Astrocyte of the spinal cord (primary cell): ENCODE measurements around the gene FOXO3.

Experiments
- DNase-seq: peaks from one replicate; pipeline ENCODE4 v3.0.0; 2011; ENCODE audit warnings: low read depth, low spot score
- H3K4me3 ChIP-seq: 2 replicates; pipeline ENCODE4 v1.5.1; 2011; ENCODE audit warnings: low read depth, mild to moderate bottlenecking, low read length, moderate library complexity
- in situ Hi-C: cut with HindIII; loops from 2 replicates; pipeline ENCODE4 v1.10.0; 2017; ENCODE audit warnings: low sequenced_read_pairs
- TF ChIP-seq, protein P1 (sequence below): IDR thresholded peaks from 2 replicates; pipeline ENCODE4 v1.5.1; 2012; ENCODE audit warnings: low read depth, mild to moderate bottlenecking, low read length, inconsistent platforms

FOXO3 gene

DNA sequence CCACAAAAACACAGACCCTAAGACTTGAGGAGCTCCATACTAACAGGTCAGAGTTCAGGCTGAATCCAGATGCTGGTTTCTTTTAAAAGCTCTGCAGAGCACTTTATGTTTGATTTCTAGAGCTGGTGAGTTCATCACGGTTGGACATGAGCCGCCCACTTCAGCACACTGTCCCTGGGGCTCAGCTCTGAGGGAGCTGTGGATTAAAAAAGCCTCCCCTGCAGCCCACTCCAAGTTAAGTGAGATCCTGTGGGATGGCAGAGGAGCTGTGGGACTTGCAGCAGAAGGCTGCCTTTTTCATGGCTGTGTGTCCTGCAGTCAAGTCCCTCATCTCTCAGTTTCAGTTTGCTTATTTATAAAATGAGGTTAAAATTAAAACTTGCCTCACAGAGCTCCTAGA, 110.5 kb downstream of the FOXO3 start:
- TF ChIP-seq, protein P1, sequence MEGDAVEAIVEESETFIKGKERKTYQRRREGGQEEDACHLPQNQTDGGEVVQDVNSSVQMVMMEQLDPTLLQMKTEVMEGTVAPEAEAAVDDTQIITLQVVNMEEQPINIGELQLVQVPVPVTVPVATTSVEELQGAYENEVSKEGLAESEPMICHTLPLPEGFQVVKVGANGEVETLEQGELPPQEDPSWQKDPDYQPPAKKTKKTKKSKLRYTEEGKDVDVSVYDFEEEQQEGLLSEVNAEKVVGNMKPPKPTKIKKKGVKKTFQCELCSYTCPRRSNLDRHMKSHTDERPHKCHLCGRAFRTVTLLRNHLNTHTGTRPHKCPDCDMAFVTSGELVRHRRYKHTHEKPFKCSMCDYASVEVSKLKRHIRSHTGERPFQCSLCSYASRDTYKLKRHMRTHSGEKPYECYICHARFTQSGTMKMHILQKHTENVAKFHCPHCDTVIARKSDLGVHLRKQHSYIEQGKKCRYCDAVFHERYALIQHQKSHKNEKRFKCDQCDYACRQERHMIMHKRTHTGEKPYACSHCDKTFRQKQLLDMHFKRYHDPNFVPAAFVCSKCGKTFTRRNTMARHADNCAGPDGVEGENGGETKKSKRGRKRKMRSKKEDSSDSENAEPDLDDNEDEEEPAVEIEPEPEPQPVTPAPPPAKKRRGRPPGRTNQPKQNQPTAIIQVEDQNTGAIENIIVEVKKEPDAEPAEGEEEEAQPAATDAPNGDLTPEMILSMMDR = no peak
- DNase-seq = no peak
- in situ Hi-C loops = no loop called here
- no peak overlapping the region for H3K4me3 ChIP-seq

DNA sequence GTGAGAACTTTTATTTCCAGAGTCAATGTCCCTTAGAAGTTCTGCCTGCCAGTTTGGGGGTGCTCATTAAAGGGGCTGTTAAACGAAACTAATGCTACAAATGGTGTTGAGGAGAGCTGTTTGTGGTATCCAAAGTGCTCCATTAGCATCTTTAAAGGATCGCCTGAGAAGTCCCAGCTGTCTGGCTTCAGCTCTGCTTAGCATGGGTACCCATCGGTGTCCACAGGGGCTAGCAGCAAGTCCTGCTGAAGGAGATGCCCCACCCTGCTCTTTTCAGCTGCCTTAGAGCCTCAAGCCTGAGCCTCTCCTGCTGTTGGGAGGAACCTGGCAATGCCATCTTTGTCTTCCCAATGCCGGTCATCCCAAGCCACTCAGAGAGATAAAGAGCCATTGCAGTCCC, 111.1 kb downstream of the FOXO3 start:
- in situ Hi-C loops = no loop called here
- H3K4me3 ChIP-seq = no peak overlapping the region
- TF ChIP-seq, protein P1 = no peak
- DNase-seq = no peak

DNA sequence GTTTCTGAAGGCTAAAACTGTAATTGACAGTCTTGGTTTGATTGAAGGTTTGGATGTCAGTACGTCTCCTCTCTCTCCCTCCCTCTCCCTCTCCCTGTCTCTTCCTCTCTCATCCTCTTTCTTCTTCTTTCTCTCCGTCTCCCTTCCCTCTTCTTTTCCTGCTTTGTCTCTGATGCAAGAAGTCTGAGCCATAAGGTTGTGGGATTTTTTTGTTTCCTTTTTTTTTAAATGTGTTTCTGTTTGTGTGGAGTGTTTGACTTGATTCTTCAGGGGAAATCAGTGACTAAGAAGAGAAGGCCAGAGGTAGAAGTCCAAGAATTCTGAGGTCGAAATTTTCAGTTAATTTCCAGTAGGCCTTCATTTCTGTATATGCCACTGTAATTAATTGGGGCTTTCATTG, 111.9 kb downstream of the FOXO3 start:
- TF ChIP-seq, protein P1 = no peak
- in situ Hi-C loops = no loop called here
- DNase-seq = no peak
- H3K4me3 ChIP-seq = no peak overlapping the region

DNA sequence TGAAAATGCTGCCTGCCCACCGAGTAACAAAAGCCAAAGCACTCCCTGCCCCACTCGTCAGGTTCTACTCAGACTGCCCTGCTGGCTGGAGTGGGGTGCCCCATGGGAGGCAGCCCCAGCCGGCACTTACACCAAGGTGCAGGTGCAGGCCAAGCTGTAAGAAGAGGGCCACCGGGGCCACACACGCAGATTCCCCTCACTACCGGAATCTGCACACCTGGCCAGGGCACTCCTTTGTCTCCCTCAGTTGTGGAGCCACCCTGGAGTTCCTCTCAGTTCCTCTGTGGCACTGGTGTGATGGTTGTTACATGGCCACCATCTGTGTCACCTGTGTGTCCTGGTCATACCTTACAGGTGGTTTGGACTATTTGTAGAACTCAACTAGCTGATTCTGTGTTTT, 112.4 kb downstream of the FOXO3 start:
- TF ChIP-seq, protein P1 = no peak
- in situ Hi-C loops = no loop called here

DNA sequence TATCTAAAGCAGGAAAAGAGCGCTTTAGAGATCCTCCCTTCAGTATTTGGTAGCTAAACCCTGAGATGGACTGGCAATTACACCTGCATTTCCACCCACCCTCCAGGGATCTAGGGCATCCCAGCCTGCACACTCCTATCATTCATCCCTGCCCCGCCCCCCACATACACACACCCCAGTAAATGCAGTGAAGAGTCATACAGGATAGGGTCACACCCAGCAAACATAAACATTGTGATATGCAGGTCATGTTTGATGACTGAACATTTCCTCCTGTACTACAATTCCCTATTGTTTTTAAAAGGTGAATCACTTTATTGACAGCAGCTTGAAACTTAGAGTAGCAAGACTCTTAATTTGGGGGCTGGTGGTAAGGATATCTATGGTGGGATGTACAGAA, 112.9 kb downstream of the FOXO3 start:
- H3K4me3 ChIP-seq = no peak overlapping the region
- DNase-seq = no peak
- TF ChIP-seq, protein P1 = no peak
- in situ Hi-C loops = no loop called here

More for the DNA sequence above, 112.4 kb downstream of the FOXO3 start:
- no peak for DNase-seq
- H3K4me3 ChIP-seq = no peak overlapping the region

DNA sequence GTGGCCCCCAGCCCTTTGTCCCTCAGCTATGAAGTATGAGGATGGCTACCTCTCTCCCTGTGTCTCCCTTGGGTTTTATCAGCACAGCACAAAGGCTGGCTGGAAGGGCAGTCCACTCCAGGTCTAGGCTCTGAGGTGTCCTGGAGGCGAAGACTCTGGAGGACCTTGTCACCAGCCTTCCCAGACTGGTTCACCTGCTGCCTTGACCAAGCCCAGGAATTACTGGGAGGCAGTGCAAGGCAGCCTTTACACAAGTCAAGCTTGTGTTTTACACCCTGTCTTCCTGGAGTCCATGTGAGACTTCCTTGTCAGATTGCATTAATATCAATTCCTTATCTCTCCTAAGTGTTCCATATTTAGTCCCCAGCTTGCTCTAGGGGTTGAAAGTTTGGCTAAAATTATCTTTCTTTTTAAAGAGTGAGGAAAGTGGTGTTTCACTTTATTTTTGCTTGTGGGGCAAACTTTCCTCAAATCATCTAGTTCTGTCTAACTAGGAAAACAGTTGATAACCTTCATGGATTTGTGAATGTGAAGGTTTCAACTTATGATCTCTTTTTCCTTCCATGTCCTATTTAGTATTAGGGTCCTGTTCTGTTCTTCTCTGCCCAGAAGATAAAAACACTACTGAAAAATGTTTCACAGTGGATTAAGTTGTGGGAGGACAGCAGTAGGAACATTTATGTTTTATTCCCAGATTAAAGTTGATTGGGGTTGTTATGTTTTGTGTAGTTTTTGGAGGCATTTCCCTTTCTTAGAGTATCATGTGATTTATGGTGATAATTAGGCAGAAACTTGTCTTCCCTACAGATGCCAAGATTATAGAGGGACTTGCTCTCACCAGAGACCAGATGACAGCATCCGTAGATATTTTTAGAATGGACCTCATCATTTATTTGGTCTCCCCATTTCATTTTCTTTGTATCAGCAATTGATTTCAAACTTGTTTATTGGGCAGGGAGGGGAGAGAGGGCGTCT, 114.8 kb downstream of the FOXO3 start:
- in situ Hi-C loops = no loop called here
- TF ChIP-seq, protein P1 = no peak
- H3K4me3 ChIP-seq = no peak overlapping the region
- DNase-seq = no peak
